Adrenal gland (tissue), 5 donors: ENCODE results near the gene BSDC1.
A peak's percentile ranks its signal among the peaks of the same experiment; 100 is the strongest.

Experiments used
- CTCF ChIP-seq, 6 experiments: fragments of 450-650 bp in 4 of 6; fragments of 200-600 bp in 2 of 6; sonication (generic) in 1 of 6; IDR thresholded peaks; 1 replicate in 5 of 6; 2 replicates in 1 of 6; pipeline versions ENCODE4 v1.5.1 to v1.8.0; 2016 to 2021; ENCODE audit warnings: antibody characterized with exemption in 6 of 6, mild to moderate bottlenecking in 2 of 6, moderate library complexity in 1 of 6
- POLR2A ChIP-seq, 2 donors: fragments of 450-650 bp; IDR thresholded peaks; one replicate each; pipeline ENCODE4 v1.6.1; 2017; ENCODE audit warnings: antibody characterized with exemption in 2 of 2, mild to moderate bottlenecking in 2 of 2, moderate library complexity in 1 of 2
- donor health status: DM: no; HTN: no; CAD: no.

GRCh38 chr1:32393136-32393535 is 1.1 kb downstream of the BSDC1 start:
- TF ChIP-seq POLR2A (IDR thresholded peaks at IDR 0.05): peak in 1 of 2 donors; percentile 88
- no peak for TF ChIP-seq CTCF (IDR thresholded peaks at IDR 0.05)
